Natural killer cell treated with Interleukin-12 subunit alpha and Interleukin-12 subunit beta and Interleukin-15 and Interleukin-18, amount 100 ng/mL, for 72 hours (primary cell): ENCODE results near the gene KRTAP10-9. TPM values are rescaled to one million over a fixed set of nuclear protein-coding genes. Genes with fewer than 3 reads are reported as not detected.
"Not testable (repeated sequence)": the region's sequence is repeated elsewhere in the genome, so short reads cannot be mapped to it uniquely, and the experiment has no call there.

Experiments used
- ATAC-seq, 2 donors: fragments of 150-1000 bp; cut with Tn5 transposase in 1 of 2; sonication (Bioruptor Pico), chemical (Tn5 transposase) in 1 of 2; 2 replicates each; pipeline ENCODE4 v1.10.0; 2021
- DNase-seq: peaks from one replicate; pipeline ENCODE4 v3.0.0; 2022; ENCODE audit warnings: low spot score
- H3K27ac Mint-ChIP-seq, 2 donors: 1 replicate in 1 of 2; 2 replicates in 1 of 2; pipeline ENCODE4 v1.8.0; 2022; ENCODE audit warnings: mixed read lengths in 2 of 2, mild to moderate bottlenecking in 1 of 2, moderate library complexity in 1 of 2
- H3K27me3 Mint-ChIP-seq, 2 donors: 1 replicate in 1 of 2; 2 replicates in 1 of 2; pipeline ENCODE4 v1.8.0; 2022; ENCODE audit warnings: mixed read lengths in 2 of 2
- H3K36me3 Mint-ChIP-seq: one replicate; pipeline ENCODE4 v1.8.0; 2022; ENCODE audit warnings: mixed read lengths
- H3K4me1 Mint-ChIP-seq, 2 donors: 1 replicate in 1 of 2; 2 replicates in 1 of 2; pipeline ENCODE4 v1.8.0; 2022; ENCODE audit warnings: low read depth in 2 of 2, mixed read lengths in 2 of 2, mild to moderate bottlenecking in 1 of 2
- H3K4me3 Mint-ChIP-seq: one replicate; pipeline ENCODE4 v1.8.0; 2022; ENCODE audit warnings: mixed read lengths
- H3K9me3 Mint-ChIP-seq: 2 replicates; pipeline ENCODE4 v1.8.0; 2022; ENCODE audit warnings: mixed read lengths
- total RNA-seq, 2 donors: library from RNA; stranded (reverse); gene quantifications; one replicate each; pipeline ENCODE4 v1.2.3, GENCODE V29; 2022

The KRTAP10-9 gene
- total RNA-seq, 2 donors from 2014 or later: not detected

DNA sequence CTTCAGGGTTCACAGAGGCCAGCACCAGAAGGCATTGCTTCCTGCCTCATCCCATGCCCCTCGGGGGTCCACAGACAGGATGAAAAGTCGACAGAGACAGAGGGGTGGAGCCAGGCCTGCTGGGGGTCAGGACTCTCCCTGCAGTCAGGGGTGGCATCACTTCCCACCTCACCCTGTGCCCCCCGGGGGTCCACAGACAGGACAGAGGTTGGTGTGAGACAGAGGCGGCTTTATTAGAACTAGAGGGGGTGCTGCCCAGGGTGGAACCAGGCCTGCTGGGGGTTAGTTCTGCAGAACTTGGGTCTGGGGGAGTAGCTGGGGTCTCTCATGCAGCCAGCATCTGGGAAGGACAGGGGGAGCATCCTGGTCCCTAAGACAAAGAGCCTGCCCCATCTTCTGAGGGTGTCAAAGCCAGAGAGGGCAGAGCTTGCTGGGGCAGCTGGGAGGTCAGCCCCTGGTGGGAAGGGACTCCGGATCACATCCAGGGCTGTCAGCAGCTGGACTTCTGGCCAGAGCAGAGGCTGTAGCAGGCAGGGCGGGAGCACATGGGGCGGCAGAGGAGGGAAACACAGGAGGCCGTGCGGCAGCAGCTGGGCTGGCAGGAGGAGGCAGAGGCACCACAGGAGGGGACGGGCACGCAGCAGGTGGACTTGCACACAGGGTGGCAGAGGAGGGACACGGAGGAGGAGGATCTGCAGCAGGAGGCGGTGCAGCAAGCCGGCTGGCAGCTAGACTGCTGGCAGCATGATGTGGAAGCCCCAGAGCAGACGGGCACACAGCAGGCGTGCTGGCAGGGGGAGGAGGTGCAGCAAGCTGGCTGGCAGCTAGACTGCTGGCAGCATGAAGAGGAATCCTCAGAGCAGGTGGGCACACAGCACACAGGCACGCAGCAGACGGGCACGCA is 35.7 kb upstream of the KRTAP10-9 start:
- H3K27me3 Mint-ChIP-seq: peaks cover 19 to 30% of the 10 kb centered on the region in 2 donors
- H3K4me1 Mint-ChIP-seq, DNase-seq, H3K9me3 Mint-ChIP-seq, H3K27ac Mint-ChIP-seq, H3K36me3 Mint-ChIP-seq, H3K4me3 Mint-ChIP-seq: not testable (repeated sequence)
- peak in 1 of 2 donors; percentile 38 for ATAC-seq

DNA sequence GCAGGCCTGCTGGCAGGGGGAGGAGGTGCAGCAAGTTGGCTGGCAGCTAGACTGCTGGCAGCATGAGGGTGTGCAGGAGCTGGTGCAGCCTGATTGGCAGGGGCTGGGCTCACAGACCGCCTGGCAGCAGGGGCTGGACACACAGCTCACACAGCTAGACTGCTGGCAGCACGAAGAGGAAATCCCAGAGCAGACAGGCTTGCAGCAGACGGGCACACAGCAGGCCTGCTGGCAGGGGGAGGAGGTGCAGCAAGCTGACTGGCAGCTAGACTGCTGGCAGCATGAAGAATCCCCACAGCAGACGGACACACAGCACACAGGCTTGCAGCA is 35.1 kb upstream of the KRTAP10-9 start:
- H3K9me3 Mint-ChIP-seq, ATAC-seq, H3K4me1 Mint-ChIP-seq, DNase-seq, H3K36me3 Mint-ChIP-seq, H3K4me3 Mint-ChIP-seq, H3K27ac Mint-ChIP-seq: not testable (repeated sequence)
- peaks cover 13 to 26% of the 10 kb centered on the region in 2 donors for H3K27me3 Mint-ChIP-seq

DNA sequence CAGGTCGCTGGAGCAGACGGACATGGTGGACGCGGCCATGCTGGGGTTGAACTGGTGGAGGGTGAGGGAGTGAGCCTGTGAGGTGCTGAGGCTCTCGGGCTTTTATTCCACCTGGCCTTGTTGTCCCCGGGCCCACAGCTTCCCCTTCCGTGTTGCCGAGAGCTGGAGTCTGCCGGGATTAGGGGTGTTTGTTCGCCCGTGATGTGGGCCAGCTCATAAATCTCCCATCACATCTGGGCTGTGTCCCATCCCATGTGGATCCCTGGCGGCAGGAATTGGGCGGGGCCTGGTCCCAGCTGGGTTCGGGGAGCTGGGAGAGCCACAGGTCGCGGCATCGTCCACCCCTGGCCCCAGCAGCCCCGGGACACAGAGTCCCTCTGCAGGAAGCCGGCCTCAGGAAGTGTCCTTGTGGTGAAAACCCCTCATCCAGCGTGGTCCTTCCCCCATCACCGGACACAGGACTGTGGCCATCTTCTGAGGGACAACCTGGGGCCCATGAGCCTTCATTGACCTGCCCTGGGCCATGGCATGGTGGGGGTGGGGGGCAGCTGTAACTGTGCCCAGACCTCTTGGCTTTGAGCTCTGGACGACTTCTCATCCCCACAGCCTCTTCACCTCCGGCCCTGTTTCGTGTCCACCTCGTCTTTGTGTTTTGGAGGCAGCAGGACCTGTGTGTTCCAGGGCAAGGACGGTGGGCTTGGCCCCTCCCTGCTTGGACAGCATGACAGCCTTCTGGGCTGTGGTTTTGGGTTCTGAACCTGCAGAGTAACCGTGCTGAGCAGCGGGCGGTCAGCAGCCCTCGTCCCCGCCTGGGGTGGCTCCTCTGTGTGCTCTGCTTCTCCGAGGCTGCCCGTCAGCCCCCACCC is 34.2 kb upstream of the KRTAP10-9 start, which contains the start of gene KRTAP10-6:
KRTAP10-6 (minus strand) TSS at position 60 of the 866 bp plus-strand sequence; CDS start at position 39, 21 bp downstream.
- H3K27me3 Mint-ChIP-seq: peaks cover 4 to 17% of the 10 kb centered on the region in 2 donors
- no peak within 1 kb of the TSS for H3K4me3 Mint-ChIP-seq
- ATAC-seq: no peak
- no peaks in the 10 kb centered on the region for H3K36me3 Mint-ChIP-seq
- H3K27ac Mint-ChIP-seq: no peak within 1 kb of the TSS
- peaks cover 0 to 7% of the 10 kb centered on the region in 2 donors for H3K4me1 Mint-ChIP-seq
- no peaks in the 10 kb centered on the region for H3K9me3 Mint-ChIP-seq
- DNase-seq: no peak

DNA sequence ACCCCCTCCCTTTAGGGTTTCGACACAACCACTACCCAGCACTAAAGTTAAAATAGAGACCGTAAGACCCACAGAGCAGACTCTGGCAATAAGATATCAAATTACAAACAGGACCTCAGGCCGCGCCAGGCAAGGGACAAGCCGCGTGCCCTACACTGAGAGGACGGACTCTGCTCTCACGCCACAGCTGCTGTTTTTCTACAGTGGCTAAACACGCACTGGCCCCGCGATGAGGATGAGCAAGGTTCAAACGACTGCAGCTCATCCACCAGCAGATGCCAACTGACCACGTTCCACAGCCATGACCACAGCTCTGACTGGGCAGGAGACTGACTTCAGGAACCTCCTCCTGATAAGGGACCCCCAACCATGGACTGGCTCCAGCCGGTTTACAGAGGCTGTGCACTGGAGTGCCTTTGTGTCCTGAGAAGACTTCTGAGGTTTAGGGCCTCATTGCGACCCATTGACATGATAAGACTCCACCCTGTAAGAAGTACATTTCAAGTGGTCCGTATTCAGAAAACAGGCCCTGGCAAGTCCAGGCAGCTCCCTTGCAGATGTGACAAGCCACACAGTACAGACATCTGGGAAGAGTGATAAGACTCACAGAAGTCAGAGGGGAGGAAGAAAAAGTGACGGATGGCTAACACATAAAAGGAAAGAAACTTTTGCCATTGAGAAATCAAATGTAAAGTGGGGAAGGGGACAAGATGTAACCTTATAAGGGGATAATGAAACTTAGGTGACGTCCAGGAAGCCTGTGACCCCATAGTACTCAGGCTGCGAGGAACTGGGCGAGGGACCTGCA is 33.1 kb upstream of the KRTAP10-9 start:
- H3K4me1 Mint-ChIP-seq: peaks cover 0 to 7% of the 10 kb centered on the region in 2 donors
- H3K4me3 Mint-ChIP-seq: no peak overlapping the region
- ATAC-seq: no peak
- DNase-seq: no peak
- peaks cover 8 to 21% of the 10 kb centered on the region in 2 donors for H3K27me3 Mint-ChIP-seq
- H3K36me3 Mint-ChIP-seq: no peaks in the 10 kb centered on the region
- H3K9me3 Mint-ChIP-seq: no peaks in the 10 kb centered on the region
- H3K27ac Mint-ChIP-seq: no peak overlapping the region

DNA sequence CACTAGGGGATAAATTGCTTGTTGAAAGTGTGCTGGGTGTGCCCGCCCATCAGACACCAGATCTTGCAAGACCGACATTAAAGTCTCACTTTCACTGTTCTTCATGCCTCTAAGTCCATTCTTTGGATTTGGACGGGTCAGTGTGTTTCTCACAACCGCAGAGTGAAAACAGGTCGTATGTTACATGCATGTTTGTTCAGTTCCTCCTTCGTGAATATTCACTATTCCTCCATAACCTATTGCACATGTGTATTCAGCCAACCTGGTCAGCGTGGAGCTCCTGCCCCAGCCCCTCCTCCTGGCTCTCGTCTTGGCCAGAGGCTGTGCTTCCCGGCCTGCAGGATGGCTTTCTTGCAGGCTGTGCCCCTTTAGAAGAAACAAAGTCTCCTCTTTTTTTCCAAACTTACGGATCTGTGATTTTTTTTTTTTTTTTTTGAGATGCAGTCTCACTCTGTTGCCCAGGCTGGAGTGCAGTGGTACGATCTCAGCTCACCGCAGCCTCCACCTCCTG is 32.4 kb upstream of the KRTAP10-9 start:
- Mint-ChIP-seq H3K4me1 (peaks cover 0 to 7% of the 10 kb centered on the region in 2 donors), H3K9me3 (no peaks in the 10 kb centered on the region), H3K4me3 (no peak overlapping the region), H3K27ac (no peak overlapping the region), H3K36me3 (no peaks in the 10 kb centered on the region), H3K27me3 (peaks cover 8 to 18% of the 10 kb centered on the region in 2 donors)
- ATAC-seq: no peak
- no peak for DNase-seq

DNA sequence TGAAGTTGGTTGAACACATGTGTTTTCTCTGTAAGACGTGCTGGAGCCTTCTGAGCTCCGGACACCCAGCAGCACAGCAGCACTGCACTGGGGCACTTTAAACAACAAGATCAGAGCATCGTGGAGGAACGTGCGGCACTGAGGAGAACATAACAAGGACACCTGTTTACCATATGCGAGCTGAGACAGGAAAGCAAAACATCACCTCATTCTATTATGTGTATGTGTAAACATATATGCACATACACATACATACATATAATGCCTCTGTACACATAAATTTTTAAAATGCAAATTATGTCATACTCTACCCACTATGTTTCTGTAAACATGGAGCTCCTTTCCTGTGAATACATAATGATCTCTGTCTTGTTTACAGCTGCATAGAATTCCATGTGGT is 31.4 kb upstream of the KRTAP10-9 start:
- H3K9me3 Mint-ChIP-seq: no peaks in the 10 kb centered on the region
- no peak overlapping the region for H3K4me3 Mint-ChIP-seq
- H3K4me1 Mint-ChIP-seq: peaks cover 0 to 7% of the 10 kb centered on the region in 2 donors
- no peak for DNase-seq
- H3K27me3 Mint-ChIP-seq: peaks cover 8 to 20% of the 10 kb centered on the region in 2 donors
- H3K36me3 Mint-ChIP-seq: no peaks in the 10 kb centered on the region
- H3K27ac Mint-ChIP-seq: no peak overlapping the region
- ATAC-seq: no peak

DNA sequence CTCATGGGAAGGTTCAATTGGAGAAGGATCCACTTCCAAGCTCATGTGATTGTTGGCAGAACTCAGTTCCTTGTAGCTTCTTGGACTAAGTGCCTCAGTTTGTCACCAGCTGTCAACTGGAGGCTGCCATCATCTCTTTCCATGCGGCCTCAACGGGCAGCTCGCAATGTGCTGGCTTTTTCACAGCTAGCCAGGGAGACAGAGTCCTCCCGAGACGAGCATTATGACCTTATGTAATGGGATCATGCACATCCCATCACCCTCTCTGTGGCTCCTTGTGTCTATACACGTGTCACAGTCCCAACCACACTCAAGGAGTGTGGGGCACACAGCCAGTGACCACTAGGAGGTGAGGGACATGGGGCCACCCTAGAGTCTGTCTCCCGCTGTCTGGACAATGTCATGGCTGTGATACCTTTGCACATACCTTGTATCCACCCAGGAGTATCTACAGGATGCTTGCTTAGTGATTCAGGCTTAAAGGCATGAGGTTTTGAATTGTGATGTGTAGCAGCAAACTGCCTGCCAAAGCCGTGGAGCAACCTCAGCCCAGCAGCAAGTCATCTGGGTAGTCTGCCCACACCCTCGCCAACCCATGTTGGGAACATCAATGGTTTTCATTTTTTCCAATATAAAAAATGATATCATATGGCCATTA is 30.7 kb upstream of the KRTAP10-9 start:
- Mint-ChIP-seq H3K4me3 (no peak overlapping the region), H3K9me3 (no peaks in the 10 kb centered on the region), H3K27me3 (peaks cover 8 to 21% of the 10 kb centered on the region in 2 donors), H3K27ac (no peak overlapping the region), H3K4me1 (peaks cover 0 to 7% of the 10 kb centered on the region in 2 donors), H3K36me3 (no peaks in the 10 kb centered on the region)
- ATAC-seq (no peak), DNase-seq (no peak)

DNA sequence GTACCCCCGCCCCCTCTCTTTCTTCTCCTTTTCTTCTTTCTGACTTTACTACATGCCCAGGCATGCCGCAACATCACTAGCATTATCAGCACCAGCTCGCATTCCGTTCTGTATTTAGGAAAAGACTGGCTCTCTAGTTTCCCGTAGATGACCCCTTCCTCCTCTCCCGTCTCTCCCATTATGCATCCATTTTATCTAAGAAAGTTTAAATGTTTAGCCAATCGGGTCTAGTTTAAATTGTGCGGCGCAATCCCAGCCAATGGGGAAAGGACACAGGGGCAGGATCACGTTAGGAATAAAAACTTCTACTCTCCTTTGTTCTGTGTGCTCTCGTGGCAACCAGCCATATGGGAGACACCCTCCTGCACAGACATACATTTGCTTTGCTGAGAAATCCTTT is 28.8 kb upstream of the KRTAP10-9 start:
- Mint-ChIP-seq H3K27ac (no peak overlapping the region), H3K27me3 (peaks cover 8 to 18% of the 10 kb centered on the region in 2 donors), H3K36me3 (no peaks in the 10 kb centered on the region), H3K4me1 (peaks cover 0 to 3% of the 10 kb centered on the region in 2 donors), H3K4me3 (no peak overlapping the region), H3K9me3 (no peaks in the 10 kb centered on the region)
- ATAC-seq (no peak), DNase-seq (no peak)

DNA sequence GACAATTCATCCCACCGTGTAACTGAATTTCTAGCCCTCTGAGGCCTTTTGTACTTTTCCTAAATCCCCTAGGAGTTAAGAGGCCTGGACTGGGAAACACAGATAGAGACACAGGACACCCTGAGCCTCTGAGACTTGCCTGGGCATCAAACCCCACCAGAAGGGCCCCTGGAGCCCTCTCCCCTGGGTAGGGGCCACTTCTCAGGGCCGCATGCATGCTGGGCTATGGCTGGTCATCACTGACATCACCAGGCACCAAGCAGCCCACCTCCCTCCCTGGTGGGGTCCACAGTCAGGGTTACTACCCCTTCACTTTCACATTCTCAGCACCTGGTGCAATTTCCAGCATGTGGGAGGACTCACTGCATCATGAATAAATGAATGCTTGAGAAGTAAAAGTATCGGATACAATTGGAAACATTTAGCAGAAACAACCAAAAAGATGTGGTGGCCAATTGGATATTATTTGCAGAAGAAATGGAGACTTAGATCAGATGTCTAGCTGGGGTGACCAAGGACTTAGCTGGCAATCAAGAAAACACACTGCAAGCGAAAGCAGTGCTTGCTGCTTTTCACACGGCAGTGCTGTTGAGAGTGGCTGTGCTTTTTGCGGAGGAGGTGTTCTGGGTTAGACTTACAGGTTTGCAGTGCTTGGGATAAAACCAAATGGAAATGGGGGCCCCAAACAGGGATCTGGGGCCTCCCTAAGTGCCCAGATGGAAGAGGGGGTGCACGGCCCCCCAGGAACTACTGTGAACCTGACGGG is 27.4 kb upstream of the KRTAP10-9 start:
- no peaks in the 10 kb centered on the region for H3K36me3 Mint-ChIP-seq
- ATAC-seq (no peak), DNase-seq (no peak)
- no peak overlapping the region for H3K4me3 Mint-ChIP-seq
- no peaks in the 10 kb centered on the region for H3K4me1 Mint-ChIP-seq
- no peak overlapping the region for H3K27ac Mint-ChIP-seq
- H3K27me3 Mint-ChIP-seq: peaks cover 8 to 20% of the 10 kb centered on the region in 2 donors
- H3K9me3 Mint-ChIP-seq: no peaks in the 10 kb centered on the region

DNA sequence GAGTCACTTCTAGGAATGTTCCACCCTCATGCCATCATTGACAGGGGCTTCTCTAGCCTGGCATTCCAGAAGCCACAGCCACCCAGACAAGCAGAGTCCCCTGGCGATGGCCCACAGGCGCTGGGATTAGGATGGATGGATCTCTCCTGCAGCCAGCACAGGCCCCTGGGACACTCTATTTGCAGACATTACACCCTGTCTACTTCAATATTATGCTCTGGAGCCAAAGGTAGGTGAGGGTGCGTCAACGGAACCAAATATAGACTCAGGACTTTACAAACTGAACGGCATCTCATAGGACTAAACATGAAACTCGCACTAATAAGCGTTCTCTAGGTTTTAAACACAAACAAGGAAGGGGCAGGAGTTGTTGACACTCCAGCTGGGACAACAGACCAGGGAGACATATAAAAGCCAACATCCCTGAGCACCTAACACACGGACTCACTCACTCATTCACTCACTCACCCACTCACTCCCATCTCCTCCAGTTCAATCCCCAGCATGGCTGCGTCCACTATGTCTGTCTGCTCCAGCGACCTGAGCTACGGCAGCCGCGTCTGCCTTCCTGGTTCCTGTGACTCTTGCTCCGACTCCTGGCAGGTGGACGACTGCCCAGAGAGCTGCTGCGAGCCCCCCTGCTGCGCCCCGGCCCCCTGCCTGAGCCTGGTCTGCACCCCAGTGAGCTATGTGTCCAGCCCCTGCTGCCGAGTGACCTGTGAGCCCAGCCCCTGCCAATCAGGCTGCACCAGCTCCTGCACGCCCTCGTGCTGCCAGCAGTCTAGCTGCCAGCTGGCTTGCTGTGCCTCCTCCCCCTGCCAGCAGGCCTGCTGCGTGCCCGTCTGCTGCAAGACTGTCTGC is 26.5 kb upstream of the KRTAP10-9 start, which contains the start of gene KRTAP10-7:
KRTAP10-7 (plus strand) TSS at position 480 of the 861 bp plus-strand sequence; CDS start at position 505, 25 bp downstream.
- not testable (repeated sequence) for H3K4me1 Mint-ChIP-seq
- peaks cover 16 to 20% of the 10 kb centered on the region in 2 donors for H3K27me3 Mint-ChIP-seq

DNA sequence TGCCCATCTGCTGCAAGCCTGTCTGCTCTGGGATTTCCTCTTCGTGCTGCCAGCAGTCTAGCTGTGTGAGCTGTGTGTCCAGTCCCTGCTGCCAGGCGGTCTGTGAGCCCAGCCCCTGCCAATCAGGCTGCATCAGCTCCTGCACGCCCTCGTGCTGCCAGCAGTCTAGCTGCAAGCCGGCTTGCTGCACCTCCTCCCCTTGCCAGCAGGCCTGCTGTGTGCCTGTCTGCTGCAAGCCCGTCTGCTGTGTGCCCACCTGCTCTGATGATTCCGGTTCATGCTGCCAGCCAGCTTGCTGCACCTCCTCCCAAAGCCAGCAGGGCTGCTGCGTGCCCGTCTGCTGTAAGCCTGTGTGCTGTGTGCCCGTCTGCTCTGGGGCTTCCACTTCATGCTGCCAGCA is 25.8 kb upstream of the KRTAP10-9 start:
- H3K36me3 Mint-ChIP-seq, DNase-seq, H3K9me3 Mint-ChIP-seq, H3K27ac Mint-ChIP-seq, H3K4me1 Mint-ChIP-seq, ATAC-seq, H3K4me3 Mint-ChIP-seq: not testable (repeated sequence)
- H3K27me3 Mint-ChIP-seq: peaks cover 22% of the 10 kb centered on the region in 2 donors

More for the DNA sequence above, 26.5 kb upstream of the KRTAP10-9 start, which contains the start of gene KRTAP10-7:
- not testable (repeated sequence) for H3K9me3 Mint-ChIP-seq, H3K27ac Mint-ChIP-seq, DNase-seq, H3K36me3 Mint-ChIP-seq, H3K4me3 Mint-ChIP-seq, ATAC-seq
